Activated CD4-positive, alpha-beta memory T cell treated with anti-CD3 and anti-CD28 coated beads for 36 hours (primary cell): ENCODE measurements around the gene SMPD3. TPM values are rescaled to one million over a fixed set of nuclear protein-coding genes. Genes with fewer than 3 reads are reported as not detected.

ENCODE experiments used
- CTCF ChIA-PET: fragments of 350-600 bp; sonication (Branson Sonifier 250); formaldehyde crosslinking; loops from one replicate; lab custom pipeline; 2021; ENCODE audit warnings: antibody characterized with exemption, inconsistent platforms; lab: Charles Lee
- POLR2A ChIA-PET: fragments of 350-600 bp; sonication (Branson Sonifier 250); formaldehyde crosslinking; loops from one replicate; lab custom pipeline; 2021; ENCODE audit warnings: antibody characterized with exemption; lab: Charles Lee
- DNase-seq: peaks from one replicate; pipeline ENCODE4 v3.0.0-alpha.2; 2020
- H3K27ac Mint-ChIP-seq: one replicate; pipeline ENCODE4 v1.8.0; 2021; ENCODE audit warnings: mixed read lengths
- H3K27me3 Mint-ChIP-seq: one replicate; pipeline ENCODE4 v1.8.0; 2021; ENCODE audit warnings: mixed read lengths
- H3K36me3 Mint-ChIP-seq: one replicate; pipeline ENCODE4 v1.8.0; 2021; ENCODE audit warnings: mixed read lengths
- H3K4me1 Mint-ChIP-seq: one replicate; pipeline ENCODE4 v1.8.0; 2021; ENCODE audit warnings: low read depth, mixed read lengths
- H3K4me3 Mint-ChIP-seq: one replicate; pipeline ENCODE4 v1.8.0; 2021; ENCODE audit warnings: mild to moderate bottlenecking, mixed read lengths
- H3K9me3 Mint-ChIP-seq: one replicate; pipeline ENCODE4 v1.8.0; 2021; ENCODE audit warnings: mixed read lengths
- intact Hi-C: fragments of 100-400 bp; cut with micrococcal nuclease; formaldehyde crosslinking; loops from one replicate; pipeline ENCODE4 v1.15.1; 2023
- total RNA-seq, 2 experiments: library from RNA; stranded (reverse); gene quantifications; one replicate each; pipeline ENCODE4 v1.2.3, GENCODE V29; 2021

The SMPD3 gene
- total RNA-seq, 2 experiments from 2014 or later: 0.07 to 0.12 TPM

- no peaks in the 10 kb centered on the region for H3K36me3 Mint-ChIP-seq
- no peaks in the 10 kb centered on the region for H3K9me3 Mint-ChIP-seq
- CTCF ChIA-PET: interaction anchor here (1.0 to 1.7 kb wide), 3 partner anchors 22 to 132 kb away, joined by 3 to 6 read pairs (median 5); no protein-coding TSS in a partner anchor
- POLR2A ChIA-PET: no interaction called here
- H3K27ac Mint-ChIP-seq: no peak overlapping the region
- no peak for DNase-seq
- no peak overlapping the region for H3K4me3 Mint-ChIP-seq
- H3K4me1 Mint-ChIP-seq: peaks cover 11% of the 10 kb centered on the region
- H3K27me3 Mint-ChIP-seq: no peaks in the 10 kb centered on the region
- intact Hi-C loops: no loop called here
These were observed 70.5 kb downstream of the SMPD3 start for GRCh38 chr16:68377667-68378393.

DNA sequence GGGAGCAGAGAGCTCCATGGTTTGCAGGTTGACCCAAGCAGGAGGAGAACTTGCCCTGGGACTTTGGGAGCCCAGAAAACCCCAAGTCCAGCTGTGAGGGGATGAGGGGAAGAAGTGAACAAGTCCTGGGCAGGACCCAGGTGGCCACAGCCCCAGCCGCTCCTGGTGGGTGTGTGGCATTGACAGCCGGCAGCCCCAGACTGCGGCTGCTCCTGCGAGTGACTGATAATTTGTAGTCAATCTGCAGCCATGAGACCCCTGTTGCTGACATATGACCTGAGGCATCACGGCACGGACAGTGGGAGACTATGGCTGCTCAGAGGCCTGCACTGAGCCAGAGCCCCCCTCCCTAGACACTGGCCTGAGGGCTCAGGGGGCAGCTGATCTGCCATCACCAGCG, 71.1 kb downstream of the SMPD3 start:
- no peak for DNase-seq
- CTCF ChIA-PET: no interaction called here
- H3K27ac Mint-ChIP-seq: no peak overlapping the region
- POLR2A ChIA-PET: no interaction called here
- no peaks in the 10 kb centered on the region for H3K36me3 Mint-ChIP-seq
- H3K9me3 Mint-ChIP-seq: no peaks in the 10 kb centered on the region
- H3K27me3 Mint-ChIP-seq: no peaks in the 10 kb centered on the region
- peaks cover 11% of the 10 kb centered on the region for H3K4me1 Mint-ChIP-seq
- intact Hi-C loops: no loop called here
- no peak overlapping the region for H3K4me3 Mint-ChIP-seq

- H3K27ac Mint-ChIP-seq: no peak overlapping the region
- no peaks in the 10 kb centered on the region for H3K27me3 Mint-ChIP-seq
- peaks cover 11% of the 10 kb centered on the region for H3K4me1 Mint-ChIP-seq
- CTCF ChIA-PET: no interaction called here
- POLR2A ChIA-PET: no interaction called here
- intact Hi-C loops: no loop called here
- H3K4me3 Mint-ChIP-seq: no peak overlapping the region
- no peak for DNase-seq
- no peaks in the 10 kb centered on the region for H3K36me3 Mint-ChIP-seq
- no peaks in the 10 kb centered on the region for H3K9me3 Mint-ChIP-seq
These were observed 71.7 kb downstream of the SMPD3 start for GRCh38 chr16:68376590-68376989.

DNA sequence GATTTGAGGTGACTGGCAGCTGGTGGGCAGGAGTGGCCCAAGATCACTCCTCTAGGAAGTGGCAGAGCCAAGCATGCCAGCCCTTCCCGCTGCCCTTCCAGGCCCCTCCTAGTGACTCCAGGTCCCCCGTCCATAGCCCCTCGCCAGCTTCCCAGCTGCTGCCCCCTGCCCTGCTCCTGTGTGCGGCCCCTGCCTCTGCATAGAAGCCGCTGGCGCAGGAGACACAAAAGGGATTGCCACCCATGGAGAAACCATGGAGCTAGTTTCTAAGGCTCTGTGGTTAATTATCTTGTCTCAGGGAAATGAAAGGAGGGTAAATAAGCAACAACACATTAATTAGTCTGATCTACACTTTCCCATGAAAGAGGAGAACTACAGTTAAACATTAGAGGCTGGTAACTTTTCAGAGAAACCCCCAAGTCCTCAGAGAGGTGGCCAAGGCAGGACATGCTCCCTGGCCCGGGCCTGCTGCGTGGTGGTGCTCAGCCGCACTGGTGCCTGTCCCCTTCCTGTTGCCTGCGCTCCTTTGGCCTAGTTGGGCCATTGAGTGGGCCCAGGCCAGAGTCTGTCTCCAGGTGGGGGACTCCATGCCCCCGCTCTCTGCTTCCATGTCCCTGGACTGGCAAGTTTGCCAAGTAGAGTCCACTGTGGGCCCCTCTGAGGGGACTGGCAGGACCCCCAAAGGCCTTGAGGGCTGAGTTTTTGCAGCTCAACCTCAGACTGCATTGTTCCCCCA, 72.3 kb downstream of the SMPD3 start:
- H3K36me3 Mint-ChIP-seq: no peaks in the 10 kb centered on the region
- CTCF ChIA-PET: no interaction called here
- no peaks in the 10 kb centered on the region for H3K27me3 Mint-ChIP-seq
- peaks cover 11% of the 10 kb centered on the region for H3K4me1 Mint-ChIP-seq
- intact Hi-C loops: no loop called here
- no peak overlapping the region for H3K4me3 Mint-ChIP-seq
- no peak for DNase-seq
- POLR2A ChIA-PET: no interaction called here
- H3K27ac Mint-ChIP-seq: no peak overlapping the region
- no peaks in the 10 kb centered on the region for H3K9me3 Mint-ChIP-seq

GRCh38 chr16:68374961-68375660, 73.2 kb downstream of the SMPD3 start:
- POLR2A ChIA-PET: no interaction called here
- Mint-ChIP-seq H3K9me3 (no peaks in the 10 kb centered on the region), H3K27me3 (peaks cover 2% of the 10 kb centered on the region), H3K4me3 (no peak overlapping the region), H3K27ac (no peak overlapping the region), H3K36me3 (no peaks in the 10 kb centered on the region), H3K4me1 (peaks cover 19% of the 10 kb centered on the region)
- intact Hi-C loops: no loop called here
- no peak for DNase-seq
- CTCF ChIA-PET: no interaction called here

- CTCF ChIA-PET: no interaction called here
- peaks cover 2% of the 10 kb centered on the region for H3K27me3 Mint-ChIP-seq
- H3K4me1 Mint-ChIP-seq: peaks cover 20% of the 10 kb centered on the region
- intact Hi-C loops: no loop called here
- H3K36me3 Mint-ChIP-seq: no peaks in the 10 kb centered on the region
- H3K27ac Mint-ChIP-seq: no peak overlapping the region
- POLR2A ChIA-PET: no interaction called here
- no peak for DNase-seq
- no peaks in the 10 kb centered on the region for H3K9me3 Mint-ChIP-seq
- no peak overlapping the region for H3K4me3 Mint-ChIP-seq
These were observed 74.0 kb downstream of the SMPD3 start for GRCh38 chr16:68374246-68374805.

GRCh38 chr16:68373528-68374245, 74.6 kb downstream of the SMPD3 start:
- CTCF ChIA-PET: no interaction called here

GRCh38 chr16:68372806-68373205, 75.5 kb downstream of the SMPD3 start:
- Mint-ChIP-seq H3K4me3 (no peak overlapping the region), H3K27me3 (peaks cover 5% of the 10 kb centered on the region), H3K27ac (no peak overlapping the region), H3K4me1 (peaks cover 30% of the 10 kb centered on the region), H3K36me3 (no peaks in the 10 kb centered on the region), H3K9me3 (no peaks in the 10 kb centered on the region)
- POLR2A ChIA-PET: no interaction called here
- DNase-seq: no peak
- intact Hi-C loops: no loop called here
- CTCF ChIA-PET: interaction anchor here (1.2 kb wide), 1 partner anchor 44 kb away, joined by 3 read pairs; no protein-coding TSS in a partner anchor

More at GRCh38 chr16:68373528-68374245, 74.6 kb downstream of the SMPD3 start:
- peaks cover 2% of the 10 kb centered on the region for H3K27me3 Mint-ChIP-seq
- H3K27ac Mint-ChIP-seq: no peak overlapping the region
- H3K36me3 Mint-ChIP-seq: no peaks in the 10 kb centered on the region
- intact Hi-C loops: no loop called here
- H3K4me3 Mint-ChIP-seq: no peak overlapping the region
- POLR2A ChIA-PET: no interaction called here
- no peak for DNase-seq
- no peaks in the 10 kb centered on the region for H3K9me3 Mint-ChIP-seq
- peaks cover 21% of the 10 kb centered on the region for H3K4me1 Mint-ChIP-seq

- intact Hi-C loops: no loop called here
- Mint-ChIP-seq H3K27ac (no peak overlapping the region), H3K27me3 (peaks cover 7% of the 10 kb centered on the region), H3K36me3 (no peaks in the 10 kb centered on the region), H3K9me3 (no peaks in the 10 kb centered on the region), H3K4me3 (no peak overlapping the region), H3K4me1 (peaks cover 32% of the 10 kb centered on the region)
- ChIA-PET CTCF (interaction anchor here (1.2 kb wide), 1 partner anchor 43 kb away, joined by 3 read pairs; no protein-coding TSS in a partner anchor), POLR2A (no interaction called here)
- no peak for DNase-seq
These were observed 76.0 kb downstream of the SMPD3 start for GRCh38 chr16:68372381-68372720.

GRCh38 chr16:68371706-68372380, 76.5 kb downstream of the SMPD3 start:
- ChIA-PET CTCF (interaction anchor here (1.2 to 2.9 kb wide), 4 partner anchors 10 to 149 kb away, joined by 3 to 12 read pairs (median 4); no protein-coding TSS in a partner anchor), POLR2A (no interaction called here)
- Mint-ChIP-seq H3K27ac (no peak overlapping the region), H3K9me3 (no peaks in the 10 kb centered on the region), H3K4me1 (peaks cover 32% of the 10 kb centered on the region), H3K27me3 (peaks cover 10% of the 10 kb centered on the region), H3K4me3 (no peak overlapping the region), H3K36me3 (no peaks in the 10 kb centered on the region)
- DNase-seq: no peak
- intact Hi-C loops: no loop called here

DNA sequence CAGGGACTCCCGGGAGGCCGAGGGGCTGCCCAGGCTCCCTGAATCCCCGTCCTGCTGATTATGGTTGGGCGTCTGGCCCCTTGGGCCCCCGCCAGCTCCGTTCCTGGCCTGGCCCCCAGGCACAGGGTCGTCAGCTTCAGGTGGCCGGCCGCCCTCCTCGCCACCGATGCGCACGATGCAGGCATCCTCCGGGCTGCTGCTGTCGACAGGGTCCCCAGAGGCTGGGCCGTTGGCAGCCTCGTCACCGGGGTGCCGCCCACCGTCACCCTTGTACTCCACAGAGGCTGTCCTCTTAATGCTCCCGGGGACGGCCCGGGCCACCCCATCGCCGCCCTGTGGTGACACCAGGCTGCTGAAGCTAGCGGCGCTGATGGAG, 77.0 kb downstream of the SMPD3 start:
- CTCF ChIA-PET: interaction anchor here (1.2 to 2.9 kb wide), 4 partner anchors 10 to 150 kb away, joined by 3 to 12 read pairs (median 6); no protein-coding TSS in a partner anchor
- POLR2A ChIA-PET: no interaction called here
- Mint-ChIP-seq H3K27me3 (peaks cover 10% of the 10 kb centered on the region), H3K4me3 (no peak overlapping the region), H3K36me3 (no peaks in the 10 kb centered on the region), H3K9me3 (no peaks in the 10 kb centered on the region), H3K27ac (no peak overlapping the region), H3K4me1 (peaks cover 32% of the 10 kb centered on the region)
- DNase-seq: no peak
- intact Hi-C loops: no loop called here
